Measurements from ENCODE around the gene MRPL39. TPM values are rescaled to one million over a fixed set of nuclear protein-coding genes. Genes with fewer than 3 reads are reported as not detected.

MRPL39 gene
- total and polyA plus RNA-seq, 2 of the 4 experiments (the other 2 are of a cell fraction), result 15.2 to 20.6 TPM

GRCh38 chr21:25561668-25562641 lies 45.3 kb downstream of the MRPL39 start:
- no peak for TF ChIP-seq MAFK (IDR thresholded peaks at IDR 0.05; ENCODE audit: low read depth, low read length)
- TF ChIP-seq MAZ (IDR thresholded peaks at IDR 0.05; ENCODE audit: borderline replicate concordance, low read depth, low read length), result peak; percentile 31; the same call in 1 of the 2 replicates
- no peak; the same call in 1 of the 2 replicates for TF ChIP-seq SMC3 (IDR thresholded peaks at IDR 0.05; ENCODE audit: low read depth, low read length)
- no peak for TF ChIP-seq RFX5 (IDR thresholded peaks at IDR 0.05; ENCODE audit: low read depth, low read length)
- peak; percentile 79; the same call in 1 of the 2 replicates for TF ChIP-seq MXI1 (IDR thresholded peaks at IDR 0.05; ENCODE audit: borderline replicate concordance, low read depth, low read length)
- no peak for TF ChIP-seq CEBPB (IDR thresholded peaks at IDR 0.05; ENCODE audit: low read depth, low read length)
- TF ChIP-seq RAD21 (IDR thresholded peaks at IDR 0.05; ENCODE audit: low read length), result peak; percentile 25; the same call in 1 of the 2 replicates
- no peak for TF ChIP-seq NFE2L2 (IDR thresholded peaks at IDR 0.05; ENCODE audit: low read depth, low read length)
- peak; percentile 36; the same call in 1 of the 2 replicates for TF ChIP-seq FOS (IDR thresholded peaks at IDR 0.05; ENCODE audit: low read depth, low read length)
- TF ChIP-seq CHD1 (IDR thresholded peaks at IDR 0.05; ENCODE audit: low read depth, low read length), result no peak
- peak; percentile 96 for TF ChIP-seq POLR2A (IDR thresholded peaks at IDR 0.05; ENCODE audit: low read depth, low read length)
- TF ChIP-seq, protein P1, sequence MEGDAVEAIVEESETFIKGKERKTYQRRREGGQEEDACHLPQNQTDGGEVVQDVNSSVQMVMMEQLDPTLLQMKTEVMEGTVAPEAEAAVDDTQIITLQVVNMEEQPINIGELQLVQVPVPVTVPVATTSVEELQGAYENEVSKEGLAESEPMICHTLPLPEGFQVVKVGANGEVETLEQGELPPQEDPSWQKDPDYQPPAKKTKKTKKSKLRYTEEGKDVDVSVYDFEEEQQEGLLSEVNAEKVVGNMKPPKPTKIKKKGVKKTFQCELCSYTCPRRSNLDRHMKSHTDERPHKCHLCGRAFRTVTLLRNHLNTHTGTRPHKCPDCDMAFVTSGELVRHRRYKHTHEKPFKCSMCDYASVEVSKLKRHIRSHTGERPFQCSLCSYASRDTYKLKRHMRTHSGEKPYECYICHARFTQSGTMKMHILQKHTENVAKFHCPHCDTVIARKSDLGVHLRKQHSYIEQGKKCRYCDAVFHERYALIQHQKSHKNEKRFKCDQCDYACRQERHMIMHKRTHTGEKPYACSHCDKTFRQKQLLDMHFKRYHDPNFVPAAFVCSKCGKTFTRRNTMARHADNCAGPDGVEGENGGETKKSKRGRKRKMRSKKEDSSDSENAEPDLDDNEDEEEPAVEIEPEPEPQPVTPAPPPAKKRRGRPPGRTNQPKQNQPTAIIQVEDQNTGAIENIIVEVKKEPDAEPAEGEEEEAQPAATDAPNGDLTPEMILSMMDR (conservative IDR thresholded peaks at IDR 0.05; ENCODE audit: low read depth, low read length), result peak; percentile 37
- no peak for TF ChIP-seq USF2 (IDR thresholded peaks at IDR 0.05; ENCODE audit: low read depth, low read length)
- TF ChIP-seq BHLHE40 (IDR thresholded peaks at IDR 0.05; ENCODE audit: low read depth, low read length), result peak; percentile 90
- Histone ChIP-seq H4K91ac (ENCODE audit: insufficient read depth, low read depth, low read length) (peak overlapping the region; percentile 90), H2AFZ (replicated peaks; ENCODE audit: low read length, poor library complexity) (peak overlapping the region; percentile 94), H2BK5ac (ENCODE audit: low read depth, low read length, poor library complexity, severe bottlenecking) (peak overlapping the region; percentile 89), H3K4me2 (ENCODE audit: low read depth, low read length) (peak overlapping the region; percentile 83), H3K4me1 (ENCODE audit: control insufficient read depth, insufficient read depth, low read length) (peaks cover 8% of the 10 kb centered on the region), H3K27ac (ENCODE audit: insufficient read depth, low read length) (peak overlapping the region; percentile 89), H3K9ac (ENCODE audit: low read depth, low read length) (peak overlapping the region; percentile 82), H3K18ac (ENCODE audit: low read depth, low read length) (peak overlapping the region; percentile 67), H3K9me1 (ENCODE audit: insufficient read depth, low read length) (peaks cover 14% of the 10 kb centered on the region), H3K79me1 (ENCODE audit: low read depth in 1 of 2, low read length in 2 of 2) (peaks cover 11 to 41% of the 10 kb centered on the region in 2 experiments), H3K27me3 (ENCODE audit: control insufficient read depth, insufficient read depth, low read length) (no peaks in the 10 kb centered on the region), H3K4ac (ENCODE audit: low read depth, low read length) (peak overlapping the region; percentile 97), H4K5ac (ENCODE audit: low read depth, low read length) (peak overlapping the region; percentile 84), H3K23ac (ENCODE audit: low read depth, low read length) (peak overlapping the region; percentile 94), H3K56ac (ENCODE audit: extremely low read depth, insufficient read depth, low read length) (peak overlapping the region; percentile 96), H2BK20ac (ENCODE audit: low read depth, low read length) (peak overlapping the region; percentile 87), H3K9me3 (ENCODE audit: control insufficient read depth, insufficient read depth, low read length) (no peaks in the 10 kb centered on the region), H3K14ac (replicated peaks; ENCODE audit: low read depth, low read length) (peak overlapping the region; percentile 94), H3K4me3 (ENCODE audit: insufficient read depth, low read depth, low read length) (peak overlapping the region; percentile 77), H2AK5ac (ENCODE audit: low read depth, low read length) (peak overlapping the region; percentile 62; the same call in 1 of the 2 replicates), H2BK15ac (ENCODE audit: low read depth, low read length) (peak overlapping the region; percentile 94; the same call in 2 of the 3 replicates), H2BK120ac (ENCODE audit: low read depth, low read length) (peak overlapping the region; percentile 97), H2AK9ac (replicated peaks; ENCODE audit: low read depth, low read length, poor library complexity) (peak overlapping the region; percentile 94), H3K36me3 (ENCODE audit: control insufficient read depth, insufficient read depth, low read length) (peaks cover 1% of the 10 kb centered on the region; the same call in 1 of the 2 replicates), H4K20me1 (ENCODE audit: insufficient read depth, low read length) (peaks cover 3% of the 10 kb centered on the region; the same call in 1 of the 2 replicates), H4K8ac (ENCODE audit: low read depth in 2 of 2, low read length in 2 of 2) (peak overlapping the region; percentile 88 to 94)
- CTCF ChIA-PET, result interaction anchor here (0.6 kb wide), 1 partner anchor 22 kb away, joined by 7 read pairs; no protein-coding TSS in a partner anchor
- in situ Hi-C loops (cut with MboI; ENCODE audit: low sequenced_read_pairs), result loop anchor here (10.0 kb wide), 1 partner anchor 137 kb away; no protein-coding TSS in a partner anchor
- DNase-seq, result peak; percentile 82
- dilution Hi-C loops (cut with HindIII; ENCODE audit: low sequenced_read_pairs, unreplicated experiment), result no loop called here
- POLR2A ChIA-PET (ENCODE audit: unreplicated experiment), result no interaction called here
- BruUV-seq (replicated peaks), result no TSS peak
- 0% methylated on average over 17 of the region's 74 CpGs; no CpG with 5 or more reads in 1 of the 2 experiments for WGBS, 2 experiments (ENCODE audit: extremely low coverage in 2 of 2, insufficient read length in 1 of 2)
- intact Hi-C loops (cut with micrococcal nuclease), result loop anchor here (2.0 kb wide), 1 partner anchor 141 kb away; no protein-coding TSS in a partner anchor
- peak; percentile 86 for ATAC-seq (ENCODE audit: low read depth)
